DOHH2 (cell line): ENCODE data around the gene CABP1.
A peak's percentile ranks its signal among the peaks of the same experiment; 100 is the strongest.

ENCODE experiments used
- H3F3A ChIP-seq: fragments of 200-600 bp; sonication (generic), shearing (Covaris generic); 2 replicates; pipeline ENCODE4 v1.6.0; 2016; ENCODE audit warnings: antibody characterized with exemption, mild to moderate bottlenecking; ENCODE audit not compliant: control insufficient read depth, insufficient read depth
- H3K27ac ChIP-seq: fragments of 200-600 bp; sonication (generic); 2 replicates; pipeline ENCODE4 v1.5.1; 2014; ENCODE audit warnings: low read depth, mild to moderate bottlenecking, low read length, moderate library complexity
- H3K27me3 ChIP-seq: fragments of 200-600 bp; sonication (generic); 2 replicates; pipeline ENCODE4 v1.6.1; 2014; ENCODE audit warnings: mild to moderate bottlenecking, low read length, mixed read lengths; ENCODE audit not compliant: control insufficient read depth
- H3K36me3 ChIP-seq: fragments of 200-600 bp; sonication (generic); 2 replicates; pipeline ENCODE4 v1.6.1; 2014; ENCODE audit warnings: mild to moderate bottlenecking, low read length, moderate library complexity, mixed read lengths; ENCODE audit not compliant: control insufficient read depth
- H3K4me1 ChIP-seq: fragments of 200-600 bp; sonication (generic); 2 replicates; pipeline ENCODE4 v1.6.1; 2014; ENCODE audit warnings: mild to moderate bottlenecking, low read length, mixed read lengths; ENCODE audit not compliant: control insufficient read depth
- H3K4me2 ChIP-seq: fragments of 200-600 bp; sonication (generic); 2 replicates; pipeline ENCODE4 v1.6.0; 2014; ENCODE audit warnings: mild to moderate bottlenecking, low read length, moderate library complexity
- H3K4me3 ChIP-seq: fragments of 200-600 bp; sonication (generic); 2 replicates; pipeline ENCODE4 v1.5.1; 2014; ENCODE audit warnings: mild to moderate bottlenecking, low read length, mixed read lengths
- H3K79me2 ChIP-seq: fragments of 200-600 bp; sonication (generic); 2 replicates; pipeline ENCODE4 v1.6.1; 2014; ENCODE audit warnings: mild to moderate bottlenecking, low read length, mixed read lengths; ENCODE audit not compliant: control insufficient read depth
- H3K9me2 ChIP-seq: fragments of 200-600 bp; sonication (generic); replicated peaks from 2 replicates; pipeline ENCODE4 v1.6.1; 2014; ENCODE audit warnings: mild to moderate bottlenecking, low read length, mixed read lengths; ENCODE audit not compliant: control insufficient read depth
- H3K9me3 ChIP-seq: fragments of 200-600 bp; sonication (generic); 2 replicates; pipeline ENCODE4 v1.6.1; 2014; ENCODE audit warnings: antibody characterized with exemption, low read length, mixed read lengths; ENCODE audit not compliant: control insufficient read depth, insufficient read depth
- H4K20me1 ChIP-seq: fragments of 200-600 bp; sonication (generic); 2 replicates; pipeline ENCODE4 v1.6.0; 2014; ENCODE audit warnings: low read depth, mild to moderate bottlenecking, antibody characterized with exemption, low read length, moderate library complexity; ENCODE audit not compliant: control insufficient read depth, insufficient read depth
- CTCF ChIP-seq: fragments of 200-600 bp; sonication (generic); IDR thresholded peaks from one replicate; pipeline ENCODE4 v1.5.1; 2014; ENCODE audit warnings: antibody characterized with exemption, mild to moderate bottlenecking, low read depth, low read length; ENCODE audit not compliant: poor library complexity, severe bottlenecking
- EZH2phosphoT487 ChIP-seq: fragments of 200-600 bp; sonication (generic); IDR thresholded peaks from 2 replicates; pipeline ENCODE4 v1.6.1; 2017; ENCODE audit warnings: borderline replicate concordance, mild to moderate bottlenecking, antibody characterized with exemption, low read length, moderate library complexity, mixed read lengths

CABP1 gene

GRCh38 chr12:120687578-120688289, 47.3 kb downstream of the CABP1 start:
- H3K27ac ChIP-seq = peak overlapping the region; percentile 49
- H3K4me2 ChIP-seq = peak overlapping the region; percentile 93
- H3K9me2 ChIP-seq = no peaks in the 10 kb centered on the region
- peaks cover 22% of the 10 kb centered on the region for H3F3A ChIP-seq
- peaks cover 16% of the 10 kb centered on the region for H4K20me1 ChIP-seq
- no peaks in the 10 kb centered on the region for H3K27me3 ChIP-seq
- H3K79me2 ChIP-seq = peaks cover 58% of the 10 kb centered on the region
- H3K9me3 ChIP-seq = no peaks in the 10 kb centered on the region
- TF ChIP-seq EZH2phosphoT487 (no peak), CTCF (no peak)
- H3K36me3 ChIP-seq = peaks cover 45% of the 10 kb centered on the region
- peaks cover 38% of the 10 kb centered on the region for H3K4me1 ChIP-seq
- peak overlapping the region; percentile 84 for H3K4me3 ChIP-seq

GRCh38 chr12:120688527-120689071, 48.2 kb downstream of the CABP1 start:
- no peaks in the 10 kb centered on the region for H3K9me3 ChIP-seq
- H4K20me1 ChIP-seq = peaks cover 16% of the 10 kb centered on the region
- no peak overlapping the region for H3K27ac ChIP-seq
- peak overlapping the region; percentile 84 for H3K4me3 ChIP-seq
- peak overlapping the region; percentile 93 for H3K4me2 ChIP-seq
- peaks cover 16% of the 10 kb centered on the region for H3F3A ChIP-seq
- TF ChIP-seq CTCF = no peak
- no peak for TF ChIP-seq EZH2phosphoT487
- H3K9me2 ChIP-seq = no peaks in the 10 kb centered on the region
- H3K79me2 ChIP-seq = peaks cover 67% of the 10 kb centered on the region
- H3K36me3 ChIP-seq = peaks cover 54% of the 10 kb centered on the region
- no peaks in the 10 kb centered on the region for H3K27me3 ChIP-seq
- H3K4me1 ChIP-seq = peaks cover 38% of the 10 kb centered on the region

DNA sequence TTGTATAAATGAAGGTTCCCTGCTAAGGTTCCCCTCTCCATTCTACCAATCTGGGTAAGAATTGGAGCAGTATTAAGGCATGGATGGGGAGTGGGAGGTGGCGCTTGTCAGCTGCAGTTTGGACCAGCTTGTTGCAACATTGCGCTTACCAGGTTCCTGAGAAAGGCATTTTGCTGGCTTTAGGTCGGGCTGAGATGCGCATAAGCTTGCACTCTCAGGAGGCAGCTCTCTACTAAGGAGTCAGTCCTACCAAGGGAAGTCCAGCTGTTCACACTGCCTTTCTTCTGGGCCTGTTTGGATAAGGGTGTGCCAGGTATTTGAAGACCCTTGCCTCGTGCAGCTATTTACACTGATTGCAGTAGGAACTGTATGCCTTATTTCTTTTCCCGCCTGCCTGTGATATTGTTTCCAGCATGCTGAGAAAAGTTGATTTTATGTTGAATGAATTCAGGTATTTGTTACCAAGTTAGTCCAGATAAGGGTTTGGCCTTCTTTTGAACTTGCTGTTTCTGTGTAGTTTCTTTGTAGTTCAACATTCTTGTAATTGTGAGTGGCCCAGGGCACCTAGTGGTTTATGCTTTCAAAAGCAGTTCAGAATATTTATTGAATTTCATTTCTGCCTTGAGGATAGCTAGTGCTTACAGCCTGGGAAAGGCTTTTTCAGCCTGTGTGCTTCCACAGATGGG, 49.1 kb downstream of the CABP1 start:
- peak overlapping the region; percentile 84 for H3K4me3 ChIP-seq
- no peak for TF ChIP-seq CTCF
- TF ChIP-seq EZH2phosphoT487 = no peak
- H3K9me2 ChIP-seq = no peaks in the 10 kb centered on the region
- no peak overlapping the region for H3K27ac ChIP-seq
- H3K27me3 ChIP-seq = no peaks in the 10 kb centered on the region
- H3K9me3 ChIP-seq = no peaks in the 10 kb centered on the region
- H3K4me1 ChIP-seq = peaks cover 34% of the 10 kb centered on the region
- H3K4me2 ChIP-seq = peak overlapping the region; percentile 93
- peaks cover 13% of the 10 kb centered on the region for H3F3A ChIP-seq
- peaks cover 16% of the 10 kb centered on the region for H4K20me1 ChIP-seq
- H3K36me3 ChIP-seq = peaks cover 63% of the 10 kb centered on the region
- peaks cover 74% of the 10 kb centered on the region for H3K79me2 ChIP-seq
